ENCODE results near the gene SMLR1.

GRCh38 chr6:130833569-130833968 is 6.4 kb downstream of the SMLR1 start:
- TF ChIP-seq, protein P1, sequence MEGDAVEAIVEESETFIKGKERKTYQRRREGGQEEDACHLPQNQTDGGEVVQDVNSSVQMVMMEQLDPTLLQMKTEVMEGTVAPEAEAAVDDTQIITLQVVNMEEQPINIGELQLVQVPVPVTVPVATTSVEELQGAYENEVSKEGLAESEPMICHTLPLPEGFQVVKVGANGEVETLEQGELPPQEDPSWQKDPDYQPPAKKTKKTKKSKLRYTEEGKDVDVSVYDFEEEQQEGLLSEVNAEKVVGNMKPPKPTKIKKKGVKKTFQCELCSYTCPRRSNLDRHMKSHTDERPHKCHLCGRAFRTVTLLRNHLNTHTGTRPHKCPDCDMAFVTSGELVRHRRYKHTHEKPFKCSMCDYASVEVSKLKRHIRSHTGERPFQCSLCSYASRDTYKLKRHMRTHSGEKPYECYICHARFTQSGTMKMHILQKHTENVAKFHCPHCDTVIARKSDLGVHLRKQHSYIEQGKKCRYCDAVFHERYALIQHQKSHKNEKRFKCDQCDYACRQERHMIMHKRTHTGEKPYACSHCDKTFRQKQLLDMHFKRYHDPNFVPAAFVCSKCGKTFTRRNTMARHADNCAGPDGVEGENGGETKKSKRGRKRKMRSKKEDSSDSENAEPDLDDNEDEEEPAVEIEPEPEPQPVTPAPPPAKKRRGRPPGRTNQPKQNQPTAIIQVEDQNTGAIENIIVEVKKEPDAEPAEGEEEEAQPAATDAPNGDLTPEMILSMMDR (IDR thresholded peaks at IDR 0.05) = no peak
- no peak for TF ChIP-seq POLR2AphosphoS5 (IDR thresholded peaks at IDR 0.05; ENCODE audit: low read depth, low read length)

All from Panc1 (cell line).